Activated CD4-positive, alpha-beta memory T cell treated with anti-CD3 and anti-CD28 coated beads for 36 hours (primary cell): ENCODE measurements around the gene ARID1B. TPM values are rescaled to one million over a fixed set of nuclear protein-coding genes. Genes with fewer than 3 reads are reported as not detected.
A peak's percentile ranks its signal among the peaks of the same experiment; 100 is the strongest.

Experiments used
- CTCF ChIA-PET: fragments of 350-600 bp; sonication (Branson Sonifier 250); formaldehyde crosslinking; loops from one replicate; lab custom pipeline; 2021; ENCODE audit warnings: antibody characterized with exemption, inconsistent platforms; lab: Charles Lee
- POLR2A ChIA-PET: fragments of 350-600 bp; sonication (Branson Sonifier 250); formaldehyde crosslinking; loops from one replicate; lab custom pipeline; 2021; ENCODE audit warnings: antibody characterized with exemption; lab: Charles Lee
- DNase-seq: peaks from one replicate; pipeline ENCODE4 v3.0.0-alpha.2; 2020
- H3K27ac Mint-ChIP-seq: one replicate; pipeline ENCODE4 v1.8.0; 2021; ENCODE audit warnings: mixed read lengths
- H3K27me3 Mint-ChIP-seq: one replicate; pipeline ENCODE4 v1.8.0; 2021; ENCODE audit warnings: mixed read lengths
- H3K36me3 Mint-ChIP-seq: one replicate; pipeline ENCODE4 v1.8.0; 2021; ENCODE audit warnings: mixed read lengths
- H3K4me1 Mint-ChIP-seq: one replicate; pipeline ENCODE4 v1.8.0; 2021; ENCODE audit warnings: low read depth, mixed read lengths
- H3K4me3 Mint-ChIP-seq: one replicate; pipeline ENCODE4 v1.8.0; 2021; ENCODE audit warnings: mild to moderate bottlenecking, mixed read lengths
- H3K9me3 Mint-ChIP-seq: one replicate; pipeline ENCODE4 v1.8.0; 2021; ENCODE audit warnings: mixed read lengths
- intact Hi-C: fragments of 100-400 bp; cut with micrococcal nuclease; formaldehyde crosslinking; loops from one replicate; pipeline ENCODE4 v1.15.1; 2023
- total RNA-seq, 2 experiments: library from RNA; stranded (reverse); gene quantifications; one replicate each; pipeline ENCODE4 v1.2.3, GENCODE V29; 2021

ARID1B gene
- total RNA-seq, 2 experiments from 2014 or later, result 39.0 to 41.5 TPM

- no peaks in the 10 kb centered on the region for H3K9me3 Mint-ChIP-seq
- peaks cover 2% of the 10 kb centered on the region for H3K36me3 Mint-ChIP-seq
- ChIA-PET CTCF (no interaction called here), POLR2A (interaction anchor here (0.7 kb wide), 1 partner anchor 23 kb away, joined by 3 read pairs; no protein-coding TSS in a partner anchor)
- no peak overlapping the region for H3K4me3 Mint-ChIP-seq
- no peak overlapping the region for H3K27ac Mint-ChIP-seq
- peaks cover 58% of the 10 kb centered on the region for H3K4me1 Mint-ChIP-seq
- intact Hi-C loops, result no loop called here
- no peaks in the 10 kb centered on the region for H3K27me3 Mint-ChIP-seq
- DNase-seq, result no peak
Observed at GRCh38 chr6:156969233-156969632, 192.1 kb downstream of the ARID1B start.

GRCh38 chr6:156970595-156971112 is 193.5 kb downstream of the ARID1B start:
- CTCF ChIA-PET, result interaction anchor here (1.1 kb wide), 1 partner anchor 9 kb away, joined by 3 read pairs; no protein-coding TSS in a partner anchor
- Mint-ChIP-seq H3K9me3 (no peaks in the 10 kb centered on the region), H3K4me1 (peaks cover 60% of the 10 kb centered on the region), H3K4me3 (no peak overlapping the region), H3K27me3 (no peaks in the 10 kb centered on the region), H3K27ac (no peak overlapping the region), H3K36me3 (peaks cover 2% of the 10 kb centered on the region)
- POLR2A ChIA-PET, result no interaction called here
- DNase-seq, result no peak
- intact Hi-C loops, result no loop called here

- peaks cover 2% of the 10 kb centered on the region for H3K36me3 Mint-ChIP-seq
- peaks cover 67% of the 10 kb centered on the region for H3K4me1 Mint-ChIP-seq
- POLR2A ChIA-PET, result no interaction called here
- CTCF ChIA-PET, result interaction anchor here (1.1 kb wide), 1 partner anchor 9 kb away, joined by 3 read pairs; no protein-coding TSS in a partner anchor
- no peak for DNase-seq
- intact Hi-C loops, result no loop called here
- no peaks in the 10 kb centered on the region for H3K27me3 Mint-ChIP-seq
- H3K4me3 Mint-ChIP-seq, result no peak overlapping the region
- H3K27ac Mint-ChIP-seq, result no peak overlapping the region
- H3K9me3 Mint-ChIP-seq, result no peaks in the 10 kb centered on the region
Observed at GRCh38 chr6:156971153-156971885, 194.1 kb downstream of the ARID1B start.

- ChIA-PET POLR2A (no interaction called here), CTCF (no interaction called here)
- Mint-ChIP-seq H3K4me3 (no peak overlapping the region), H3K27me3 (no peaks in the 10 kb centered on the region), H3K4me1 (peaks cover 70% of the 10 kb centered on the region), H3K36me3 (no peaks in the 10 kb centered on the region), H3K27ac (no peak overlapping the region), H3K9me3 (no peaks in the 10 kb centered on the region)
- intact Hi-C loops, result no loop called here
- no peak for DNase-seq
Observed at GRCh38 chr6:156972145-156972544, 195.0 kb downstream of the ARID1B start.

GRCh38 chr6:156974830-156975261 is 197.7 kb downstream of the ARID1B start:
- no peak for DNase-seq
- Mint-ChIP-seq H3K4me3 (peak overlapping the region; percentile 36), H3K36me3 (no peaks in the 10 kb centered on the region), H3K9me3 (no peaks in the 10 kb centered on the region), H3K27ac (peak overlapping the region; percentile 4), H3K4me1 (peaks cover 76% of the 10 kb centered on the region), H3K27me3 (no peaks in the 10 kb centered on the region)
- ChIA-PET CTCF (interaction anchor here (1.2 kb wide), 1 partner anchor 10 kb away, joined by 3 read pairs; no protein-coding TSS in a partner anchor), POLR2A (no interaction called here)
- intact Hi-C loops, result loop anchor here (1.0 to 5.0 kb wide), 3 partner anchors 11 to 132 kb away; no protein-coding TSS in a partner anchor

- peak overlapping the region; percentile 77 for H3K27ac Mint-ChIP-seq
- no peaks in the 10 kb centered on the region for H3K36me3 Mint-ChIP-seq
- POLR2A ChIA-PET, result no interaction called here
- no peak for DNase-seq
- peaks cover 76% of the 10 kb centered on the region for H3K4me1 Mint-ChIP-seq
- H3K9me3 Mint-ChIP-seq, result no peaks in the 10 kb centered on the region
- intact Hi-C loops, result loop anchor here (1.0 to 5.0 kb wide), 3 partner anchors 11 to 132 kb away; no protein-coding TSS in a partner anchor
- no peaks in the 10 kb centered on the region for H3K27me3 Mint-ChIP-seq
- CTCF ChIA-PET, result no interaction called here
- H3K4me3 Mint-ChIP-seq, result peak overlapping the region; percentile 73
Observed at GRCh38 chr6:156975414-156975813, 198.2 kb downstream of the ARID1B start.

GRCh38 chr6:156976216-156977127 is 199.3 kb downstream of the ARID1B start:
- H3K4me3 Mint-ChIP-seq, result peak overlapping the region; percentile 73
- no peaks in the 10 kb centered on the region for H3K9me3 Mint-ChIP-seq
- H3K27me3 Mint-ChIP-seq, result no peaks in the 10 kb centered on the region
- no peaks in the 10 kb centered on the region for H3K36me3 Mint-ChIP-seq
- CTCF ChIA-PET, result interaction anchor here (0.6 to 1.0 kb wide), 2 partner anchors 34 to 39 kb away, joined by 3 read pairs; no protein-coding TSS in a partner anchor
- intact Hi-C loops, result loop anchor here (5.0 kb wide), 2 partner anchors 91 to 131 kb away; no protein-coding TSS in a partner anchor
- POLR2A ChIA-PET, result interaction anchor here (1.0 kb wide), 1 partner anchor 19 kb away, joined by 4 read pairs; no protein-coding TSS in a partner anchor
- peak overlapping the region; percentile 77 for H3K27ac Mint-ChIP-seq
- DNase-seq, result peak; percentile 48
- peaks cover 74% of the 10 kb centered on the region for H3K4me1 Mint-ChIP-seq

- no peak for DNase-seq
- Mint-ChIP-seq H3K9me3 (no peaks in the 10 kb centered on the region), H3K27ac (no peak overlapping the region), H3K4me1 (peaks cover 78% of the 10 kb centered on the region), H3K4me3 (peak overlapping the region; percentile 48), H3K27me3 (no peaks in the 10 kb centered on the region), H3K36me3 (no peaks in the 10 kb centered on the region)
- CTCF ChIA-PET, result interaction anchor here (1.0 kb wide), 1 partner anchor 40 kb away, joined by 3 read pairs; no protein-coding TSS in a partner anchor
- intact Hi-C loops, result loop anchor here (5.0 kb wide), 2 partner anchors 90 to 130 kb away; no protein-coding TSS in a partner anchor
- POLR2A ChIA-PET, result no interaction called here
Observed at GRCh38 chr6:156977527-156978291, 200.5 kb downstream of the ARID1B start.

GRCh38 chr6:156978948-156979347 is 201.8 kb downstream of the ARID1B start:
- peaks cover 79% of the 10 kb centered on the region for H3K4me1 Mint-ChIP-seq
- no peaks in the 10 kb centered on the region for H3K36me3 Mint-ChIP-seq
- no peaks in the 10 kb centered on the region for H3K27me3 Mint-ChIP-seq
- H3K4me3 Mint-ChIP-seq, result no peak overlapping the region
- no peak for DNase-seq
- ChIA-PET CTCF (no interaction called here), POLR2A (interaction anchor here (1.1 to 1.2 kb wide), 2 partner anchors 21 to 39 kb away, joined by 3 read pairs; no protein-coding TSS in a partner anchor)
- intact Hi-C loops, result loop anchor here (1.0 to 5.0 kb wide), 5 partner anchors 15 to 128 kb away; no protein-coding TSS in a partner anchor
- H3K9me3 Mint-ChIP-seq, result no peaks in the 10 kb centered on the region
- peak overlapping the region; percentile 55 for H3K27ac Mint-ChIP-seq

GRCh38 chr6:156980515-156980914 is 203.3 kb downstream of the ARID1B start:
- CTCF ChIA-PET, result no interaction called here
- Mint-ChIP-seq H3K36me3 (no peaks in the 10 kb centered on the region), H3K27me3 (no peaks in the 10 kb centered on the region), H3K27ac (peak overlapping the region; percentile 10), H3K4me1 (peaks cover 80% of the 10 kb centered on the region), H3K4me3 (no peak overlapping the region), H3K9me3 (no peaks in the 10 kb centered on the region)
- intact Hi-C loops, result no loop called here
- POLR2A ChIA-PET, result no interaction called here
- DNase-seq, result no peak

- Mint-ChIP-seq H3K27ac (no peak overlapping the region), H3K4me3 (no peak overlapping the region)
Observed at GRCh38 chr6:156980948-156981347, 203.8 kb downstream of the ARID1B start.

More at GRCh38 chr6:156980948-156981347, 203.8 kb downstream of the ARID1B start:
- peaks cover 76% of the 10 kb centered on the region for H3K4me1 Mint-ChIP-seq
- intact Hi-C loops, result no loop called here
- ChIA-PET CTCF (no interaction called here), POLR2A (no interaction called here)
- H3K9me3 Mint-ChIP-seq, result no peaks in the 10 kb centered on the region
- no peaks in the 10 kb centered on the region for H3K27me3 Mint-ChIP-seq
- no peaks in the 10 kb centered on the region for H3K36me3 Mint-ChIP-seq
- DNase-seq, result no peak
